ENCODE results near the gene PAH. TPM values are rescaled to one million over a fixed set of nuclear protein-coding genes. Genes with fewer than 3 reads are reported as not detected.

Gene PAH
- total and polyA plus RNA-seq, 2 of the 4 experiments (the other 2 are of a cell fraction), result not detected

DNA sequence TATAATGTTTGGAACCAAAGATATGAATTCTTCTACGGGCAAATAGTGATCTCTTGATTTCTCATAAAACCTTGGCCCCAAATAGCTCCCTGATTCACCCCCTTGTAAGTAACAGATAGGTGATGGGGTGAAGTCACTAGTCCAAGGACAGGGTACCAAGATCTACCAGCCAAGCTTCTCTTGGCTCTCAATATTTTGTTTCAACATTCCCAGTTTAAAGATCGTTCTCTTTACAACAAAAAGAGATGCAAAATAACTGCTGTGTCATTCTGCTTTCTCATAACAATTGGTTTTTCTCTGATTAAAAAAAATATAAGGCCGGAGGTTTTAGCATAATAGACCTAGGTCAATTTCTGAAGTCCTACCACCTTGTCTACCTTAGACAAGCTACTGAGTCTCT is 11.8 kb downstream of the PAH start:
- WGBS, 2 experiments (ENCODE audit: extremely low coverage in 2 of 2, insufficient read length in 1 of 2), result no CpG with 5 or more reads among the region's 3 CpGs
- no peaks in the 10 kb centered on the region for H3K9me1 ChIP-seq (ENCODE audit: insufficient read depth, low read length)

More for the DNA sequence above, 11.8 kb downstream of the PAH start:
- Histone ChIP-seq H2AK5ac (ENCODE audit: low read depth, low read length) (no peak overlapping the region), H3K4ac (ENCODE audit: low read depth, low read length) (no peak overlapping the region), H3K79me1 (ENCODE audit: low read depth in 1 of 2, low read length in 2 of 2) (no peaks in the 10 kb centered on the region), H3K36me3 (ENCODE audit: control insufficient read depth, insufficient read depth, low read length) (no peaks in the 10 kb centered on the region), H3K27me3 (ENCODE audit: control insufficient read depth, insufficient read depth, low read length) (no peaks in the 10 kb centered on the region), H3K23ac (ENCODE audit: low read depth, low read length) (no peak overlapping the region), H3K56ac (ENCODE audit: extremely low read depth, insufficient read depth, low read length) (no peak overlapping the region), H2BK5ac (ENCODE audit: low read depth, low read length, poor library complexity, severe bottlenecking) (no peak overlapping the region), H3K9ac (ENCODE audit: low read depth, low read length) (no peak overlapping the region), H2AK9ac (replicated peaks; ENCODE audit: low read depth, low read length, poor library complexity) (no peak overlapping the region), H2BK15ac (ENCODE audit: low read depth, low read length) (no peak overlapping the region), H3K14ac (replicated peaks; ENCODE audit: low read depth, low read length) (no peak overlapping the region), H4K8ac (ENCODE audit: low read depth in 2 of 2, low read length in 2 of 2) (no peak overlapping the region), H2AFZ (replicated peaks; ENCODE audit: low read length, poor library complexity) (no peak overlapping the region), H3K4me1 (ENCODE audit: control insufficient read depth, insufficient read depth, low read length) (no peaks in the 10 kb centered on the region), H2BK120ac (ENCODE audit: low read depth, low read length) (no peak overlapping the region), H3K27ac (ENCODE audit: insufficient read depth, low read length) (no peak overlapping the region), H3K4me3 (ENCODE audit: insufficient read depth, low read depth, low read length) (no peak overlapping the region), H3K9me3 (ENCODE audit: control insufficient read depth, insufficient read depth, low read length) (no peaks in the 10 kb centered on the region; the same call in none of the 2 replicates), H4K5ac (ENCODE audit: low read depth, low read length) (no peak overlapping the region), H4K20me1 (ENCODE audit: insufficient read depth, low read length) (no peaks in the 10 kb centered on the region), H2BK20ac (ENCODE audit: low read depth, low read length) (no peak overlapping the region), H3K4me2 (ENCODE audit: low read depth, low read length) (no peak overlapping the region), H3K18ac (ENCODE audit: low read depth, low read length) (no peak overlapping the region), H4K91ac (ENCODE audit: insufficient read depth, low read depth, low read length) (no peak overlapping the region)
- POLR2A ChIA-PET (ENCODE audit: unreplicated experiment), result no interaction called here
- intact Hi-C loops (cut with micrococcal nuclease) (no loop called here), dilution Hi-C loops (cut with HindIII; ENCODE audit: low sequenced_read_pairs, unreplicated experiment) (no loop called here), in situ Hi-C loops (cut with MboI; ENCODE audit: low sequenced_read_pairs) (no loop called here)
- ATAC-seq (ENCODE audit: low read depth) (no peak), DNase-seq (no peak)
- no peak for TF ChIP-seq BHLHE40 (IDR thresholded peaks at IDR 0.05; ENCODE audit: low read depth, low read length)
- CTCF ChIA-PET, result no interaction called here
- no TSS peak for BruUV-seq (replicated peaks)

Measured in IMR-90 (cell line).